Adrenal gland (tissue), 12 donors: ENCODE results near the gene FARP1. TPM values are rescaled to one million over a fixed set of nuclear protein-coding genes. Genes with fewer than 3 reads are reported as not detected.

Experiments
- DNase-seq, 7 donors: peaks; one replicate each; pipeline ENCODE4 v3.0.0-alpha.2; 2019 to 2020
- H3K27ac ChIP-seq, 5 donors: fragments of 200-600 bp; sonication (generic) in 4 of 5; 1 replicate in 3 of 5; 2 replicates in 2 of 5; pipeline versions ENCODE4 v1.5.1 to v1.8.0; 2016 to 2020; ENCODE audit warnings: mild to moderate bottlenecking in 1 of 5
- H3K27me3 ChIP-seq: fragments of 200-600 bp; 2 replicates; pipeline ENCODE4 v1.8.0; 2021
- H3K36me3 ChIP-seq, 2 donors: fragments of 200-600 bp; replicated peaks in 1 of 2; 1 replicate in 1 of 2; 2 replicates in 1 of 2; pipeline versions ENCODE4 v1.5.1 to v1.8.0; 2018 to 2022
- H3K4me1 ChIP-seq, 2 donors: fragments of 200-600 bp; replicated peaks in 1 of 2; 1 replicate in 1 of 2; 2 replicates in 1 of 2; pipeline versions ENCODE4 v1.5.1 to v1.8.0; 2018 to 2021
- H3K4me3 ChIP-seq, 4 donors: fragments of 200-600 bp; sonication (generic) in 3 of 4; one replicate each; pipeline ENCODE4 v1.5.1; 2016 to 2018
- H3K9me3 ChIP-seq, 3 donors: fragments of 200-600 bp; sonication (generic) in 1 of 3; replicated peaks in 1 of 3; 1 replicate in 2 of 3; 2 replicates in 1 of 3; pipeline versions ENCODE4 v1.5.1 to v1.8.0; 2016 to 2021
- CTCF ChIP-seq, 6 experiments: fragments of 450-650 bp in 4 of 6; fragments of 200-600 bp in 2 of 6; sonication (generic) in 1 of 6; IDR thresholded peaks; 1 replicate in 5 of 6; 2 replicates in 1 of 6; pipeline versions ENCODE4 v1.5.1 to v1.8.0; 2016 to 2021; ENCODE audit warnings: antibody characterized with exemption in 6 of 6, mild to moderate bottlenecking in 2 of 6, moderate library complexity in 1 of 6
- POLR2A ChIP-seq, 2 donors: fragments of 450-650 bp; IDR thresholded peaks; one replicate each; pipeline ENCODE4 v1.6.1; 2017; ENCODE audit warnings: antibody characterized with exemption in 2 of 2, mild to moderate bottlenecking in 2 of 2, moderate library complexity in 1 of 2
- WGBS, 4 donors: extraction: QIAGEN DNeasy Blood & Tissue Kit in 2 of 4; methylation state at CpG; one replicate each; pipeline versions ENCODE4 v1.1.5 to v1.1.7; 2013 to 2017; 5-methylcytosine and 5-hydroxymethylcytosine counted together
- intact Hi-C, 2 donors: fragments of 100-400 bp; cut with DNase I; formaldehyde crosslinking; loops; one replicate each; pipeline versions ENCODE4 v1.14.1 to v1.15.0; 2022 to 2023
- polyA plus RNA-seq, 3 donors: library from polyadenylated mRNA; stranded (reverse); fragments of 200-250 nt in 2 of 3; fragments of 350-450 nt in 1 of 3; fragmentation: Illumina TruSeq in 1 of 3; extraction: RNeasy Lipid Tissue Mini Kit (QIAGEN cat#74804) in 1 of 3; gene quantifications; one replicate each; pipeline ENCODE4 v1.2.3, GENCODE V29; 2013 to 2014
- total RNA-seq, 9 donors: library from RNA; depleted of rRNA in 4 of 9; stranded (reverse); fragments of >200 nt in 4 of 9; fragments of 120-200 nt in 1 of 9; fragmentation: NEBNext Ultra II Directional in 1 of 9; extraction: Animal tissue kit (Norgen Biotek cat#: 25700) in 1 of 9; gene quantifications; one replicate each; pipeline versions ENCODE4 v1.1.0 to v1.2.4, GENCODE V29; 2013 to 2023
- donor health status: healthy with polysubstance abuse.
- donor health status: Bipolar disorder and iron deficiency.
- donor health status: DM: yes; HTN: yes; CAD: no.
- donor health status: DM: no; HTN: no; CAD: no.
- donor health status: DM: no; HTN: no; CAD: no.
- donor health status: DM: yes; HTN: yes; CAD: no.

FARP1 gene
- total and polyA plus RNA-seq, 12 donors: 27.1 to 304 (median 71.6) TPM

GRCh38 chr13:98439896-98440295 is 297.0 kb downstream of the FARP1 start:
- WGBS, 4 donors: 85 to 91% (median 88%) methylated on average over 9 to 16 of the region's 16 CpGs
- no peak for TF ChIP-seq CTCF (IDR thresholded peaks at IDR 0.05)
- TF ChIP-seq POLR2A (IDR thresholded peaks at IDR 0.05): no peak
- no peaks in the 10 kb centered on the region for H3K4me1 ChIP-seq
- no peaks in the 10 kb centered on the region for H3K27me3 ChIP-seq
- H3K36me3 ChIP-seq: peaks cover 0 to 23% of the 10 kb centered on the region in 2 donors
- intact Hi-C loops: loop anchor here in 1 of 2 donors (10.0 kb wide), 1 partner anchor 405 kb away; no protein-coding TSS in a partner anchor
- no peak for DNase-seq
- H3K4me3 ChIP-seq: no peak overlapping the region
- H3K9me3 ChIP-seq: no peaks in the 10 kb centered on the region
- H3K27ac ChIP-seq: no peak overlapping the region

GRCh38 chr13:98440390-98441055 is 297.6 kb downstream of the FARP1 start:
- H3K9me3 ChIP-seq: no peaks in the 10 kb centered on the region
- 81 to 94% (median 93%) methylated on average over 4 to 25 of the region's 25 CpGs for WGBS, 4 donors
- TF ChIP-seq CTCF (IDR thresholded peaks at IDR 0.05) (no peak), POLR2A (IDR thresholded peaks at IDR 0.05) (no peak)
- DNase-seq: no peak
- H3K27ac ChIP-seq: no peak overlapping the region
- H3K4me3 ChIP-seq: no peak overlapping the region
- no peaks in the 10 kb centered on the region for H3K27me3 ChIP-seq
- no peaks in the 10 kb centered on the region for H3K4me1 ChIP-seq
- intact Hi-C loops: loop anchor here in 1 of 2 donors (10.0 kb wide), 1 partner anchor 404 kb away; no protein-coding TSS in a partner anchor
- H3K36me3 ChIP-seq: peaks cover 0 to 23% of the 10 kb centered on the region in 2 donors

- H3K27ac ChIP-seq: no peak overlapping the region
- 86 to 90% (median 87%) methylated on average over 21 of the region's 21 CpGs for WGBS, 4 donors
- no peak overlapping the region for H3K4me3 ChIP-seq
- peaks cover 0 to 24% of the 10 kb centered on the region in 2 donors for H3K36me3 ChIP-seq
- H3K9me3 ChIP-seq: no peaks in the 10 kb centered on the region
- no peak for DNase-seq
- intact Hi-C loops: loop anchor here in 1 of 2 donors (10.0 kb wide), 1 partner anchor 404 kb away; no protein-coding TSS in a partner anchor
- H3K27me3 ChIP-seq: no peaks in the 10 kb centered on the region
- H3K4me1 ChIP-seq: no peaks in the 10 kb centered on the region
- no peak for TF ChIP-seq POLR2A (IDR thresholded peaks at IDR 0.05)
- no peak for TF ChIP-seq CTCF (IDR thresholded peaks at IDR 0.05)
These were observed 298.3 kb downstream of the FARP1 start for GRCh38 chr13:98441056-98441676.

GRCh38 chr13:98442391-98443230 is 299.7 kb downstream of the FARP1 start:
- no peak for DNase-seq
- intact Hi-C loops: loop anchor here in 1 of 2 donors (10.0 kb wide), 1 partner anchor 402 kb away; no protein-coding TSS in a partner anchor
- H3K4me1 ChIP-seq: no peaks in the 10 kb centered on the region
- peaks cover 0 to 37% of the 10 kb centered on the region in 2 donors for H3K36me3 ChIP-seq
- 76 to 82% (median 80%) methylated on average over 24 to 27 of the region's 27 CpGs for WGBS, 4 donors
- H3K4me3 ChIP-seq: no peak overlapping the region
- no peak overlapping the region for H3K27ac ChIP-seq
- TF ChIP-seq CTCF (IDR thresholded peaks at IDR 0.05) (no peak), POLR2A (IDR thresholded peaks at IDR 0.05) (no peak)
- no peaks in the 10 kb centered on the region for H3K27me3 ChIP-seq
- no peaks in the 10 kb centered on the region for H3K9me3 ChIP-seq
